ENCODE results near the gene HELQ. TPM values are rescaled to one million over a fixed set of nuclear protein-coding genes. Genes with fewer than 3 reads are reported as not detected.

HELQ gene
- total RNA-seq, 6 experiments from 2014 or later, result 9.5 to 13.0 (median 11.8) TPM

DNA sequence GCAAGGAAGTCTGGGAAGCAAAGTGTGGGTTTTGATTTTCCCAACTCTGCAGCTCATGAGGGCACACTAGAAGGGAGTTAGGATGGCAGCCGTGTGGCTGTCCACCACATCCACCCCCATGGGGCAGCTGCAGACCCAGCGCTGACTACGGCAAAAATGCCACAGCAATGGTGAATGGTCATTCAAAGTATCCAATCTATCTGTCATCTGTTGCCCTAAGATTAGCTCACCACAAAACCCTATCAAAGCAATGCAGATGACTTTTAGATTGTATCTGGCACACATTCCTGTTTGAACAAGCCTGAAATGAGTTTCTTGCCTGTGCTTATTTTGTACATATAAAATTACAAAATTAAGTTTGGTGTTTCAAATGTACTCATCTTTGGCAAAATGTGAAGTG, 91.3 kb downstream of the HELQ start:
- H3K27me3 Mint-ChIP-seq (ENCODE audit: insufficient read depth), result peaks cover 5% of the 10 kb centered on the region
- peaks cover 9% of the 10 kb centered on the region; the same call in 1 of the 2 replicates for H3K4me1 Mint-ChIP-seq (ENCODE audit: low read depth)
- no peak for TF ChIP-seq CTCF (IDR thresholded peaks at IDR 0.05)
- H3K4me3 Mint-ChIP-seq, result no peak overlapping the region
- H3K9me3 Mint-ChIP-seq, result no peaks in the 10 kb centered on the region
- no peaks in the 10 kb centered on the region for H3K36me3 Mint-ChIP-seq (ENCODE audit: low read depth)
- H3K27ac Mint-ChIP-seq, result no peak overlapping the region
- peak; percentile 13 for DNase-seq

DNA sequence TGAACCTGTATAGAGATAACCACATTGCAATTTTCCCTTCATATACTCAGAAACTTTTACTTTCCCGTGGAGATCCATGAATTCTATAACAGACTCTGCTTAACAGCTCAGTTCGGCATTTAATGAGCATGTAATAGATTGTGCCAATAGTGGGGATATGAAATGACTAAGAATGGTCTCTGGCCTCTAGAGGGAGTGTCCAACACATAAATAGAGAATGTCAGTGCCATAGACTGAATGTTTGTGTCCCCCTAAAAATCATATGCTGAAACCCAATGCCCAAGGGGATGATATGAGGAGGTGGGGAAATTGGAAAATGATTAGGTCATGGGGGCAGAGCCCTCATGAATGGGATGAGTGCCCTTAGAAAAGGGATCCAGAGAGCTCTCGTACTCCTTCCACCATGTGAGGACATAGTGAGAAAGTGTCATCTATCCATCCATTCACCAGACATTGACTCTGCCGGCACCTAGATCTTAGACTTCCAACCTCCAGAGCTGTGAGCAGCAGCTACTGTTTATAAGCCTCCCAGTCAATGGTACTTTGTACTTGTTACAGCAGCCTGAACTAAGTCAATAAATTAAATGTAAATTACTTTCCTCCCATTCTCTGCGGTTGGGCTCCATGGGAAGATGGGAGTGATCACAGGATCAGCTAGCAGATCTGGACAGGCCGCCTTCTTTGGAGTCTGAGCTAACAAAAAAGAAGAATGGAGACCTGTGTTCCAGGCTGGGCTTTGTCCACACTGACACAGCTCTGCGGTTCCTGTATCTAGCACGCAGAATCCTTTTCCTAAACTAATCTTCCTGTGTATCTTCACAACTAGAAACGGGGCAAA, 92.9 kb downstream of the HELQ start:
- H3K4me3 Mint-ChIP-seq, result no peak overlapping the region
- DNase-seq, result peak; percentile 43
- no peaks in the 10 kb centered on the region for H3K36me3 Mint-ChIP-seq (ENCODE audit: low read depth)
- no peak overlapping the region for H3K27ac Mint-ChIP-seq
- H3K9me3 Mint-ChIP-seq, result no peaks in the 10 kb centered on the region
- H3K4me1 Mint-ChIP-seq (ENCODE audit: low read depth), result peaks cover 17% of the 10 kb centered on the region
- H3K27me3 Mint-ChIP-seq (ENCODE audit: insufficient read depth), result peaks cover 5% of the 10 kb centered on the region
- TF ChIP-seq CTCF (IDR thresholded peaks at IDR 0.05), result peak; percentile 76

GRCh38 chr4:83361416-83362103, 94.1 kb downstream of the HELQ start:
- no peaks in the 10 kb centered on the region for H3K36me3 Mint-ChIP-seq (ENCODE audit: low read depth)
- no peak overlapping the region for H3K27ac Mint-ChIP-seq
- H3K9me3 Mint-ChIP-seq, result no peaks in the 10 kb centered on the region
- peaks cover 29% of the 10 kb centered on the region for H3K4me1 Mint-ChIP-seq (ENCODE audit: low read depth)
- no peak overlapping the region for H3K4me3 Mint-ChIP-seq
- no peak for TF ChIP-seq CTCF (IDR thresholded peaks at IDR 0.05)
- peaks cover 5% of the 10 kb centered on the region for H3K27me3 Mint-ChIP-seq (ENCODE audit: insufficient read depth)
- DNase-seq, result no peak

GRCh38 chr4:83360018-83360417, 95.6 kb downstream of the HELQ start:
- TF ChIP-seq CTCF (IDR thresholded peaks at IDR 0.05), result no peak
- Mint-ChIP-seq H3K4me3 (no peak overlapping the region), H3K4me1 (ENCODE audit: low read depth) (peaks cover 32% of the 10 kb centered on the region), H3K27me3 (ENCODE audit: insufficient read depth) (no peaks in the 10 kb centered on the region; the same call in none of the 2 replicates), H3K36me3 (ENCODE audit: low read depth) (no peaks in the 10 kb centered on the region), H3K27ac (no peak overlapping the region), H3K9me3 (no peaks in the 10 kb centered on the region)
- no peak for DNase-seq

- peaks cover 32% of the 10 kb centered on the region for H3K4me1 Mint-ChIP-seq (ENCODE audit: low read depth)
- peak; percentile 57 for DNase-seq
- H3K4me3 Mint-ChIP-seq, result peak overlapping the region; percentile 41; the same call in 1 of the 2 replicates
- TF ChIP-seq CTCF (IDR thresholded peaks at IDR 0.05), result no peak
- no peaks in the 10 kb centered on the region for H3K27me3 Mint-ChIP-seq (ENCODE audit: insufficient read depth)
- no peaks in the 10 kb centered on the region for H3K9me3 Mint-ChIP-seq
- H3K27ac Mint-ChIP-seq, result peak overlapping the region; percentile 82
- H3K36me3 Mint-ChIP-seq (ENCODE audit: low read depth), result no peaks in the 10 kb centered on the region
Observed at GRCh38 chr4:83358410-83358809, 97.2 kb downstream of the HELQ start.

Other genes with a start within 250 kb of the HELQ start
- gene COQ2, start 171.0 kb downstream of the HELQ start, total RNA-seq (2021; fragmentation: NEBNext Ultra II Directional; extraction: Animal tissue kit (Norgen Biotek cat#: 25700)), result 10 to 100 TPM; 15.4 to 23.2 (median 20.6) TPM
- 1 to 10 TPM in 2 of 6 experiments, under 1 TPM in 4; 0.33 to 1.0 (median 0.83) TPM for gene HPSE, start 121.0 kb downstream of the HELQ start, total RNA-seq (2021; fragmentation: NEBNext Ultra II Directional; extraction: Animal tissue kit (Norgen Biotek cat#: 25700))
- gene MRPS18C, start 235 bp upstream of the HELQ start, total RNA-seq (2021; fragmentation: NEBNext Ultra II Directional; extraction: Animal tissue kit (Norgen Biotek cat#: 25700)), result 10 to 100 TPM; 45.2 to 72.1 (median 56.0) TPM
- 1 to 10 TPM; 6.3 to 9.9 (median 8.4) TPM for gene ABRAXAS1, start 29.3 kb upstream of the HELQ start, total RNA-seq (2021; fragmentation: NEBNext Ultra II Directional; extraction: Animal tissue kit (Norgen Biotek cat#: 25700))
- 1 to 10 TPM in 1 of 6 experiments, under 1 TPM in 5; 0.51 to 1.8 (median 0.79) TPM for gene GPAT3, start 80.3 kb upstream of the HELQ start, total RNA-seq (2021; fragmentation: NEBNext Ultra II Directional; extraction: Animal tissue kit (Norgen Biotek cat#: 25700))